ENCODE data around the gene GRIFIN.
A peak's percentile ranks its signal among the peaks of the same experiment; 100 is the strongest.

The GRIFIN gene

GRCh38 chr7:2521341-2521745 is 45.1 kb upstream of the GRIFIN start:
- no peak overlapping the region for H3K4me3 ChIP-seq (ENCODE audit: low read depth, low read length)
- no peak for DNase-seq (ENCODE audit: low read depth)
- no peak for TF ChIP-seq CTCF (IDR thresholded peaks at IDR 0.05; ENCODE audit: control insufficient read depth, extremely low read depth, insufficient read depth)

GRCh38 chr7:2520761-2521290 is 44.6 kb upstream of the GRIFIN start:
- TF ChIP-seq CTCF (IDR thresholded peaks at IDR 0.05; ENCODE audit: control insufficient read depth, extremely low read depth, insufficient read depth), result no peak
- DNase-seq (ENCODE audit: low read depth), result no peak
- H3K4me3 ChIP-seq (ENCODE audit: low read depth, low read length), result no peak overlapping the region

GRCh38 chr7:2520131-2520760 is 44.0 kb upstream of the GRIFIN start:
- peak overlapping the region; percentile 45 for H3K4me3 ChIP-seq (ENCODE audit: low read depth, low read length)
- no peak for DNase-seq (ENCODE audit: low read depth)

GRCh38 chr7:2519119-2519930 is 43.1 kb upstream of the GRIFIN start, which contains the start of gene LFNG:
Gene LFNG, plus strand, starts transcription at chr7:2519774. Its CDS starts 88 bp downstream, at chr7:2519862.
- DNase-seq (ENCODE audit: low read depth), result no peak
- H3K4me3 ChIP-seq (ENCODE audit: low read depth, low read length), result peak within 1 kb of the TSS; percentile 45
- TF ChIP-seq CTCF (IDR thresholded peaks at IDR 0.05; ENCODE audit: control insufficient read depth, extremely low read depth, insufficient read depth), result no peak

More at GRCh38 chr7:2520131-2520760, 44.0 kb upstream of the GRIFIN start:
- TF ChIP-seq CTCF (IDR thresholded peaks at IDR 0.05; ENCODE audit: control insufficient read depth, extremely low read depth, insufficient read depth), result no peak

GRCh38 chr7:2518737-2519118 is 42.5 kb upstream of the GRIFIN start:
- TF ChIP-seq CTCF (IDR thresholded peaks at IDR 0.05; ENCODE audit: control insufficient read depth, extremely low read depth, insufficient read depth), result no peak
- no peak for DNase-seq (ENCODE audit: low read depth)
- H3K4me3 ChIP-seq (ENCODE audit: low read depth, low read length), result peak overlapping the region; percentile 43; the same call in 1 of the 2 replicates

- no peak for DNase-seq (ENCODE audit: low read depth)
- no peak for TF ChIP-seq CTCF (IDR thresholded peaks at IDR 0.05; ENCODE audit: control insufficient read depth, extremely low read depth, insufficient read depth)
- H3K4me3 ChIP-seq (ENCODE audit: low read depth, low read length), result no peak overlapping the region
Measured at GRCh38 chr7:2517678-2518507, 41.7 kb upstream of the GRIFIN start.

Measured in LNCaP clone FGC (cell line).